GM23338 (cell line): ENCODE results near the gene BEND6. TPM values are rescaled to one million over a fixed set of nuclear protein-coding genes. Genes with fewer than 3 reads are reported as not detected.
A peak's percentile ranks its signal among the peaks of the same experiment; 100 is the strongest.

Experiments
- ATAC-seq: fragments of 200-7000 bp; cut with Tn5 transposase; 3 replicates; pipeline ENCODE4 v1.9.1; 2020
- DNase-seq: peaks from one replicate; pipeline ENCODE4 v3.0.0-alpha.2; 2015; ENCODE audit warnings: low spot score
- H2AFZ ChIP-seq: fragments of 200-600 bp; sonication (generic); 2 replicates; pipeline ENCODE4 v1.8.0; 2016; ENCODE audit warnings: antibody characterized with exemption, mild to moderate bottlenecking, moderate library complexity
- H3F3A ChIP-seq: fragments of 200-600 bp; sonication (generic); replicated peaks from 2 replicates; pipeline ENCODE4 v1.8.0; 2017; ENCODE audit warnings: antibody characterized with exemption, mixed run types, low read depth
- H3K27ac ChIP-seq: fragments of 200-600 bp; sonication (generic); 2 replicates; pipeline ENCODE4 v1.6.1; 2016; ENCODE audit warnings: low read depth
- H3K27me3 ChIP-seq: fragments of 200-600 bp; sonication (generic); 2 replicates; pipeline ENCODE4 v1.8.0; 2016; ENCODE audit warnings: mild to moderate bottlenecking, mixed run types, moderate library complexity; ENCODE audit not compliant: insufficient read depth
- H3K36me3 ChIP-seq: fragments of 200-600 bp; sonication (generic); 2 replicates; pipeline ENCODE4 v1.8.0; 2016; ENCODE audit warnings: mild to moderate bottlenecking; ENCODE audit not compliant: insufficient read depth
- H3K4me1 ChIP-seq: fragments of 200-600 bp; sonication (generic); 2 replicates; pipeline ENCODE4 v1.8.0; 2016; ENCODE audit warnings: mild to moderate bottlenecking, moderate library complexity; ENCODE audit not compliant: insufficient read depth
- H3K4me2 ChIP-seq: fragments of 200-600 bp; sonication (generic); 2 replicates; pipeline ENCODE4 v1.7.1; 2017; ENCODE audit warnings: mixed run types
- H3K4me3 ChIP-seq: fragments of 200-600 bp; sonication (generic); 2 replicates; pipeline ENCODE4 v1.6.1; 2016; ENCODE audit warnings: mixed run types
- H3K79me2 ChIP-seq: fragments of 200-600 bp; sonication (generic); replicated peaks from 2 replicates; pipeline ENCODE4 v1.8.0; 2017; ENCODE audit warnings: mild to moderate bottlenecking; ENCODE audit not compliant: insufficient read depth
- H3K9me2 ChIP-seq: fragments of 200-600 bp; sonication (generic); 2 replicates; pipeline ENCODE4 v1.8.0; 2017; ENCODE audit not compliant: insufficient read depth
- H4K20me1 ChIP-seq: fragments of 200-600 bp; sonication (generic); replicated peaks from 2 replicates; pipeline ENCODE4 v1.8.0; 2017; ENCODE audit warnings: mild to moderate bottlenecking; ENCODE audit not compliant: insufficient read depth
- H3K27ac Mint-ChIP-seq: 2 replicates; pipeline ENCODE4 v1.8.0; 2020; ENCODE audit warnings: inconsistent platforms, mild to moderate bottlenecking, moderate library complexity, mixed read lengths
- H3K27me3 Mint-ChIP-seq: 3 replicates; pipeline ENCODE4 v1.8.0; 2022; ENCODE audit warnings: low read depth, mild to moderate bottlenecking, moderate library complexity, mixed read lengths, inconsistent platforms; ENCODE audit not compliant: insufficient read depth, poor library complexity
- H3K36me3 Mint-ChIP-seq: 3 replicates; pipeline ENCODE4 v1.8.0; 2021; ENCODE audit warnings: low read depth, mild to moderate bottlenecking, inconsistent platforms, moderate library complexity, mixed read lengths
- H3K4me1 Mint-ChIP-seq: 3 replicates; pipeline ENCODE4 v1.8.0; 2020; ENCODE audit warnings: mild to moderate bottlenecking, inconsistent platforms, mixed read lengths
- H3K4me3 Mint-ChIP-seq: 3 replicates; pipeline ENCODE4 v1.8.0; 2021; ENCODE audit warnings: moderate library complexity, mild to moderate bottlenecking, inconsistent platforms, mixed read lengths
- H3K9me3 Mint-ChIP-seq: 3 replicates; pipeline ENCODE4 v1.8.0; 2020; ENCODE audit warnings: moderate library complexity, mild to moderate bottlenecking, inconsistent platforms, mixed read lengths
- CREB1 ChIP-seq: fragments of 250-450 bp; sonication (Bioruptor Pico); IDR thresholded peaks from 2 replicates; pipeline ENCODE4 v1.5.0; 2020; ENCODE audit warnings: low read depth, mild to moderate bottlenecking, moderate library complexity
- EZH2phosphoT487 ChIP-seq: fragments of 200-600 bp; sonication (generic); IDR thresholded peaks from one replicate; pipeline ENCODE4 v1.8.1; 2018; ENCODE audit warnings: antibody characterized with exemption; ENCODE audit not compliant: unreplicated experiment
- NANOG ChIP-seq: IDR thresholded peaks from 2 replicates; pipeline ENCODE4 v1.6.1; 2016; ENCODE audit warnings: antibody characterized with exemption, borderline replicate concordance
- POLR2AphosphoS5 ChIP-seq: IDR thresholded peaks from 2 replicates; pipeline ENCODE4 v1.6.1; 2016; ENCODE audit warnings: antibody characterized with exemption, low read depth
- ZNF114 ChIP-seq: fragments of 250-450 bp; sonication (Bioruptor Pico); IDR thresholded peaks from 2 replicates; pipeline ENCODE4 v1.5.0; 2020; ENCODE audit warnings: mild to moderate bottlenecking, moderate library complexity
- ZNF331 ChIP-seq: fragments of 250-450 bp; sonication (Bioruptor Pico); IDR thresholded peaks from 2 replicates; pipeline ENCODE4 v1.5.0; 2020; ENCODE audit warnings: low read depth, mild to moderate bottlenecking, moderate library complexity
- polyA plus RNA-seq: library from polyadenylated mRNA; unstranded; fragments of >200 nt; fragmentation: Nextera tagmentation; extraction: Ambion mirVana; gene quantifications from 2 replicates; pipeline ENCODE4 v1.2.1, GENCODE V29; 2016
- total RNA-seq: library from RNA; depleted of rRNA; stranded (reverse); fragments of >200 nt; shearing (Covaris generic); gene quantifications from 2 replicates; pipeline ENCODE4 v1.2.3, GENCODE V29; 2014
- TF ChIP-seq, protein P1 (sequence below): IDR thresholded peaks from one replicate; pipeline ENCODE4 v1.6.1; 2018; ENCODE audit warnings: antibody characterized with exemption; ENCODE audit not compliant: unreplicated experiment
- TF ChIP-seq, protein P2 (sequence below): fragments of 250-450 bp; sonication (Bioruptor Pico); IDR thresholded peaks from 2 replicates; pipeline ENCODE4 v1.5.0; 2020; ENCODE audit warnings: mild to moderate bottlenecking, moderate library complexity

Gene BEND6
- total and polyA plus RNA-seq, 2 experiments from 2014 or later = 6.0 to 6.7 TPM

DNA sequence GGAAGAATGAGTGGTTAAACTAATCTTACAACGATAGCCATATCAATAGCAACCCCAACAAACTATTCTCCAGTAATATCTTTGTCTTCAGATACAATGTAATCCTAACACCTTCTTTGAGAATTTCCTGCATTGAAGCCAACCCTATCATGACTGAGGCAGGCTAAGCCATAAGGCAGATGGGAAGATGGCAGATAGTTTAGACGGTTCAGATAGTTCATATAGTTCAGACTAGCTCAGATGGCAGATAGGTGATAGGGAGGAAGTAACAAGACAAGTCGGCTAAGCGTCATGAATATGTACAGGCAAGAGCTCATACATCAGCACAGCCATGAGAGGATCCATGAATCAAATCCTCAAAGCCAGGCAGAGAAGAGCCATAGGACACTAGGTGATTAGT lies 39.1 kb upstream of the BEND6 start:
- H3K27ac Mint-ChIP-seq = no peak overlapping the region
- no peaks in the 10 kb centered on the region for H3K36me3 Mint-ChIP-seq
- no peaks in the 10 kb centered on the region for H3K9me3 Mint-ChIP-seq
- Histone ChIP-seq H3K4me3 (no peak overlapping the region), H3K27me3 (no peaks in the 10 kb centered on the region), H3K27ac (peak overlapping the region; percentile 14; the same call in 1 of the 2 replicates), H3F3A (no peaks in the 10 kb centered on the region; the same call in 1 of the 2 replicates), H2AFZ (no peak overlapping the region), H3K4me1 (peaks cover 16% of the 10 kb centered on the region), H3K79me2 (no peaks in the 10 kb centered on the region), H3K36me3 (no peaks in the 10 kb centered on the region), H3K4me2 (no peak overlapping the region), H3K9me2 (no peaks in the 10 kb centered on the region), H4K20me1 (no peaks in the 10 kb centered on the region)
- peaks cover 3% of the 10 kb centered on the region for H3K27me3 Mint-ChIP-seq
- H3K4me3 Mint-ChIP-seq = no peak overlapping the region
- peaks cover 26% of the 10 kb centered on the region for H3K4me1 Mint-ChIP-seq
- DNase-seq (no peak), ATAC-seq (no peak)
- TF ChIP-seq EZH2phosphoT487 (no peak), ZNF331 (CRISPR knock-in tag) (no peak), POLR2AphosphoS5 (no peak), ZNF114 (CRISPR knock-in tag) (no peak), NANOG (no peak), CREB1 (CRISPR knock-in tag) (no peak)
- TF ChIP-seq, protein P1, sequence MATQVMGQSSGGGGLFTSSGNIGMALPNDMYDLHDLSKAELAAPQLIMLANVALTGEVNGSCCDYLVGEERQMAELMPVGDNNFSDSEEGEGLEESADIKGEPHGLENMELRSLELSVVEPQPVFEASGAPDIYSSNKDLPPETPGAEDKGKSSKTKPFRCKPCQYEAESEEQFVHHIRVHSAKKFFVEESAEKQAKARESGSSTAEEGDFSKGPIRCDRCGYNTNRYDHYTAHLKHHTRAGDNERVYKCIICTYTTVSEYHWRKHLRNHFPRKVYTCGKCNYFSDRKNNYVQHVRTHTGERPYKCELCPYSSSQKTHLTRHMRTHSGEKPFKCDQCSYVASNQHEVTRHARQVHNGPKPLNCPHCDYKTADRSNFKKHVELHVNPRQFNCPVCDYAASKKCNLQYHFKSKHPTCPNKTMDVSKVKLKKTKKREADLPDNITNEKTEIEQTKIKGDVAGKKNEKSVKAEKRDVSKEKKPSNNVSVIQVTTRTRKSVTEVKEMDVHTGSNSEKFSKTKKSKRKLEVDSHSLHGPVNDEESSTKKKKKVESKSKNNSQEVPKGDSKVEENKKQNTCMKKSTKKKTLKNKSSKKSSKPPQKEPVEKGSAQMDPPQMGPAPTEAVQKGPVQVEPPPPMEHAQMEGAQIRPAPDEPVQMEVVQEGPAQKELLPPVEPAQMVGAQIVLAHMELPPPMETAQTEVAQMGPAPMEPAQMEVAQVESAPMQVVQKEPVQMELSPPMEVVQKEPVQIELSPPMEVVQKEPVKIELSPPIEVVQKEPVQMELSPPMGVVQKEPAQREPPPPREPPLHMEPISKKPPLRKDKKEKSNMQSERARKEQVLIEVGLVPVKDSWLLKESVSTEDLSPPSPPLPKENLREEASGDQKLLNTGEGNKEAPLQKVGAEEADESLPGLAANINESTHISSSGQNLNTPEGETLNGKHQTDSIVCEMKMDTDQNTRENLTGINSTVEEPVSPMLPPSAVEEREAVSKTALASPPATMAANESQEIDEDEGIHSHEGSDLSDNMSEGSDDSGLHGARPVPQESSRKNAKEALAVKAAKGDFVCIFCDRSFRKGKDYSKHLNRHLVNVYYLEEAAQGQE = no peak
- TF ChIP-seq, protein P2, sequence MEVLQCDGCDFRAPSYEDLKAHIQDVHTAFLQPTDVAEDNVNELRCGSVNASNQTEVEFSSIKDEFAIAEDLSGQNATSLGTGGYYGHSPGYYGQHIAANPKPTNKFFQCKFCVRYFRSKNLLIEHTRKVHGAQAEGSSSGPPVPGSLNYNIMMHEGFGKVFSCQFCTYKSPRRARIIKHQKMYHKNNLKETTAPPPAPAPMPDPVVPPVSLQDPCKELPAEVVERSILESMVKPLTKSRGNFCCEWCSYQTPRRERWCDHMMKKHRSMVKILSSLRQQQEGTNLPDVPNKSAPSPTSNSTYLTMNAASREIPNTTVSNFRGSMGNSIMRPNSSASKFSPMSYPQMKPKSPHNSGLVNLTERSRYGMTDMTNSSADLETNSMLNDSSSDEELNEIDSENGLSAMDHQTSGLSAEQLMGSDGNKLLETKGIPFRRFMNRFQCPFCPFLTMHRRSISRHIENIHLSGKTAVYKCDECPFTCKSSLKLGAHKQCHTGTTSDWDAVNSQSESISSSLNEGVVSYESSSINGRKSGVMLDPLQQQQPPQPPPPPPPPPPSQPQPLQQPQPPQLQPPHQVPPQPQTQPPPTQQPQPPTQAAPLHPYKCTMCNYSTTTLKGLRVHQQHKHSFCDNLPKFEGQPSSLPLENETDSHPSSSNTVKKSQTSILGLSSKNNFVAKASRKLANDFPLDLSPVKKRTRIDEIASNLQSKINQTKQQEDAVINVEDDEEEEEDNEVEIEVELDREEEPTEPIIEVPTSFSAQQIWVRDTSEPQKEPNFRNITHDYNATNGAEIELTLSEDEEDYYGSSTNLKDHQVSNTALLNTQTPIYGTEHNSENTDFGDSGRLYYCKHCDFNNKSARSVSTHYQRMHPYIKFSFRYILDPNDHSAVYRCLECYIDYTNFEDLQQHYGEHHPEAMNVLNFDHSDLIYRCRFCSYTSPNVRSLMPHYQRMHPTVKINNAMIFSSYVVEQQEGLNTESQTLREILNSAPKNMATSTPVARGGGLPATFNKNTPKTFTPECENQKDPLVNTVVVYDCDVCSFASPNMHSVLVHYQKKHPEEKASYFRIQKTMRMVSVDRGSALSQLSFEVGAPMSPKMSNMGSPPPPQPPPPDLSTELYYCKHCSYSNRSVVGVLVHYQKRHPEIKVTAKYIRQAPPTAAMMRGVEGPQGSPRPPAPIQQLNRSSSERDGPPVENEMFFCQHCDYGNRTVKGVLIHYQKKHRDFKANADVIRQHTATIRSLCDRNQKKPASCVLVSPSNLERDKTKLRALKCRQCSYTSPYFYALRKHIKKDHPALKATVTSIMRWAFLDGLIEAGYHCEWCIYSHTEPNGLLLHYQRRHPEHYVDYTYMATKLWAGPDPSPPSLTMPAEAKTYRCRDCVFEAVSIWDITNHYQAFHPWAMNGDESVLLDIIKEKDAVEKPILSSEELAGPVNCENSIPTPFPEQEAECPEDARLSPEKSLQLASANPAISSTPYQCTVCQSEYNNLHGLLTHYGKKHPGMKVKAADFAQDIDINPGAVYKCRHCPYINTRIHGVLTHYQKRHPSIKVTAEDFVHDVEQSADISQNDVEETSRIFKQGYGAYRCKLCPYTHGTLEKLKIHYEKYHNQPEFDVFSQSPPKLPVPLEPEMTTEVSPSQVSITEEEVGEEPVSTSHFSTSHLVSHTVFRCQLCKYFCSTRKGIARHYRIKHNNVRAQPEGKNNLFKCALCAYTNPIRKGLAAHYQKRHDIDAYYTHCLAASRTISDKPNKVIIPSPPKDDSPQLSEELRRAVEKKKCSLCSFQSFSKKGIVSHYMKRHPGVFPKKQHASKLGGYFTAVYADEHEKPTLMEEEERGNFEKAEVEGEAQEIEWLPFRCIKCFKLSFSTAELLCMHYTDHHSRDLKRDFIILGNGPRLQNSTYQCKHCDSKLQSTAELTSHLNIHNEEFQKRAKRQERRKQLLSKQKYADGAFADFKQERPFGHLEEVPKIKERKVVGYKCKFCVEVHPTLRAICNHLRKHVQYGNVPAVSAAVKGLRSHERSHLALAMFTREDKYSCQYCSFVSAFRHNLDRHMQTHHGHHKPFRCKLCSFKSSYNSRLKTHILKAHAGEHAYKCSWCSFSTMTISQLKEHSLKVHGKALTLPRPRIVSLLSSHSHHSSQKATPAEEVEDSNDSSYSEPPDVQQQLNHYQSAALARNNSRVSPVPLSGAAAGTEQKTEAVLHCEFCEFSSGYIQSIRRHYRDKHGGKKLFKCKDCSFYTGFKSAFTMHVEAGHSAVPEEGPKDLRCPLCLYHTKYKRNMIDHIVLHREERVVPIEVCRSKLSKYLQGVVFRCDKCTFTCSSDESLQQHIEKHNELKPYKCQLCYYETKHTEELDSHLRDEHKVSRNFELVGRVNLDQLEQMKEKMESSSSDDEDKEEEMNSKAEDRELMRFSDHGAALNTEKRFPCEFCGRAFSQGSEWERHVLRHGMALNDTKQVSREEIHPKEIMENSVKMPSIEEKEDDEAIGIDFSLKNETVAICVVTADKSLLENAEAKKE (CRISPR knock-in tag) = no peak
